Measurements from ENCODE around the gene ELAPOR1. TPM values are rescaled to one million over a fixed set of nuclear protein-coding genes. Genes with fewer than 3 reads are reported as not detected.
A peak's percentile ranks its signal among the peaks of the same experiment; 100 is the strongest.
"Not testable (repeated sequence)": the region's sequence is repeated elsewhere in the genome, so short reads cannot be mapped to it uniquely, and the experiment has no call there.

The ELAPOR1 gene
- total and polyA plus RNA-seq, 4 donors: 4.0 to 9.3 (median 7.9) TPM

- Histone ChIP-seq H3K36me3 (ENCODE audit: control insufficient read depth, insufficient read depth, low read length) (no peaks in the 10 kb centered on the region), H3K27ac (ENCODE audit: low read depth, low read length) (no peak overlapping the region), H3K27me3 (ENCODE audit: control insufficient read depth, insufficient read depth, low read length) (no peaks in the 10 kb centered on the region), H3K4me1 (ENCODE audit: control insufficient read depth, insufficient read depth, low read length) (peaks cover 9% of the 10 kb centered on the region), H3K4me3 (ENCODE audit: low read depth, low read length) (no peak overlapping the region), H3K9me3 (ENCODE audit: control insufficient read depth, insufficient read depth, low read length) (no peaks in the 10 kb centered on the region)
- DNase-seq (ENCODE audit: low read depth in 4 of 6, low spot score in 6 of 6): peak in 2 of 6 donors; percentile 78 to 97
- WGBS (ENCODE audit: insufficient coverage): no CpG with 5 or more reads among the region's 2 CpGs
Observed at GRCh38 chr1:109133815-109134214, 19.9 kb downstream of the ELAPOR1 start.

DNA sequence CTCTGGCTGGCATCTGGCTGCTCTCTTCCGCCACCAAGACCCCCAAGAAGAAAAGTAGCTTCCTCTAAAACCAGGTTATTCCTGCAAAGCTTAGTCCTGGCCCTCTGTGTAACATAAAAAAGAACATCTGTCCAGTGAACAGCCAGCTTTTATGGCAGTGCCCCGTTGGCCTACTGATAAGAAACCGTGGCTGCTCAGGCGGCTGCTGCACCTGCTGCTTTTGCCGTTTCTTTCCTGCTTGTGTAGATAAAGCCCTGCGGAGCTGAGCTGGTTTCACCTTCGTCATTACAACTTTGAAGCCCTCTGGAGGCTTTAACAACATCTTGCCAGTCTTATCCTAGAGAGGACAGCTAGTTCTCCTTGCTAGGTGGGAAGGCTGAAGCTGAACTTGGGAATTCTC lies 20.5 kb downstream of the ELAPOR1 start:
- Histone ChIP-seq H3K4me3 (ENCODE audit: low read depth, low read length) (no peak overlapping the region), H3K4me1 (ENCODE audit: control insufficient read depth, insufficient read depth, low read length) (peaks cover 9% of the 10 kb centered on the region), H3K27ac (ENCODE audit: low read depth, low read length) (no peak overlapping the region), H3K27me3 (ENCODE audit: control insufficient read depth, insufficient read depth, low read length) (no peaks in the 10 kb centered on the region), H3K9me3 (ENCODE audit: control insufficient read depth, insufficient read depth, low read length) (no peaks in the 10 kb centered on the region), H3K36me3 (ENCODE audit: control insufficient read depth, insufficient read depth, low read length) (no peaks in the 10 kb centered on the region)
- peak in 1 of 6 donors; percentile 47 for DNase-seq (ENCODE audit: low read depth in 4 of 6, low spot score in 6 of 6)
- 48% methylated on average over 5 of the region's 7 CpGs for WGBS (ENCODE audit: insufficient coverage)

DNA sequence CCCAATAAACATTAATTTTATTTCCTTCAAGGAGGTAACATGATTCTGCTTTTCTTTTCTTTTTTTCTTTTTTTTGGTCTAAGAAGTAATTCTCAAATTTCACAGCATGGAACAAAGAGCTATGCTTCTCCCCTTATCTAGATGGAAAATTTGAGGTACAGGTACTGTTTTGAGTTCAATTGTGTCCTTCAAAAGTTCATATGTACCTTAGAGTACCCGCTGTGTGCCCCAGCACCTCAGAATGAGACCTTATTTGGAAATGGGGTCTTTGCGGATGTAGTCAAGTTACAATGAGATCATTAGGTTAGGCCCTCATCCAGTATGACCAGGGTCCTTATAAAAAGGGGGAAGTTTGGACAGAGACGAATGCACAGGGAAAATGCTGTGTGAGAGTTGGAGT lies 22.0 kb downstream of the ELAPOR1 start:
- no peaks in the 10 kb centered on the region for H3K9me3 ChIP-seq (ENCODE audit: control insufficient read depth, insufficient read depth, low read length)
- DNase-seq (ENCODE audit: low read depth in 4 of 6, low spot score in 6 of 6): no peak
- peaks cover 9% of the 10 kb centered on the region for H3K4me1 ChIP-seq (ENCODE audit: control insufficient read depth, insufficient read depth, low read length)
- 86% methylated on average over 3 of the region's 3 CpGs for WGBS (ENCODE audit: insufficient coverage)
- H3K27me3 ChIP-seq (ENCODE audit: control insufficient read depth, insufficient read depth, low read length): no peaks in the 10 kb centered on the region
- no peaks in the 10 kb centered on the region for H3K36me3 ChIP-seq (ENCODE audit: control insufficient read depth, insufficient read depth, low read length)
- no peak overlapping the region for H3K27ac ChIP-seq (ENCODE audit: low read depth, low read length)
- no peak overlapping the region for H3K4me3 ChIP-seq (ENCODE audit: low read depth, low read length)

DNA sequence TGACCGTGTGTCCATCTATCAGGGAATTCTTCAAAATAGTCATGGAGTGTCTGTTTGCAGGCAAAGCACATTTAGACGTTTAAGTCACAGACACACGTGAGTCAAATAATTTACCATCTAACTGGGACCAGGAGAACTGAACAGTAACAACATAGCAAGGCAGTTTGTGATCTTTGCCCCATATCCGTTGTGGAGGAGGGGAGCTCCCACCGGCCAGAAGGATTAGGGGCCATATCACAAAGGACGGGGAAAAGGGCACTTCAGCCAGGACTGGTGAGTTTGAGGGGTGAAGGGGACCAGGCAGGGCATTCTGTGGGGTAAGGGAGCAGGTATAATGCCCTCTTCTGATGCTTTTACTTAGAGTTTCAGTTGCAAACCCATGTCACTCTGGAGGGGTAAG lies 22.9 kb downstream of the ELAPOR1 start:
- Histone ChIP-seq H3K36me3 (ENCODE audit: control insufficient read depth, insufficient read depth, low read length) (no peaks in the 10 kb centered on the region), H3K27ac (ENCODE audit: low read depth, low read length) (no peak overlapping the region), H3K9me3 (ENCODE audit: control insufficient read depth, insufficient read depth, low read length) (no peaks in the 10 kb centered on the region), H3K27me3 (ENCODE audit: control insufficient read depth, insufficient read depth, low read length) (no peaks in the 10 kb centered on the region), H3K4me3 (ENCODE audit: low read depth, low read length) (no peak overlapping the region), H3K4me1 (ENCODE audit: control insufficient read depth, insufficient read depth, low read length) (peaks cover 9% of the 10 kb centered on the region)
- no peak for DNase-seq (ENCODE audit: low read depth in 4 of 6, low spot score in 6 of 6)
- WGBS (ENCODE audit: insufficient coverage): 89% methylated on average over 4 of the region's 6 CpGs

GRCh38 chr1:109137958-109138357 lies 24.0 kb downstream of the ELAPOR1 start:
- no peaks in the 10 kb centered on the region for H3K9me3 ChIP-seq (ENCODE audit: control insufficient read depth, insufficient read depth, low read length)
- H3K4me3 ChIP-seq (ENCODE audit: low read depth, low read length): no peak overlapping the region
- DNase-seq (ENCODE audit: low read depth in 4 of 6, low spot score in 6 of 6): no peak
- no peaks in the 10 kb centered on the region for H3K36me3 ChIP-seq (ENCODE audit: control insufficient read depth, insufficient read depth, low read length)
- no peak overlapping the region for H3K27ac ChIP-seq (ENCODE audit: low read depth, low read length)
- peaks cover 9% of the 10 kb centered on the region for H3K4me1 ChIP-seq (ENCODE audit: control insufficient read depth, insufficient read depth, low read length)
- 100% methylated on average over 1 of the region's 3 CpGs for WGBS (ENCODE audit: insufficient coverage)
- no peaks in the 10 kb centered on the region for H3K27me3 ChIP-seq (ENCODE audit: control insufficient read depth, insufficient read depth, low read length)

DNA sequence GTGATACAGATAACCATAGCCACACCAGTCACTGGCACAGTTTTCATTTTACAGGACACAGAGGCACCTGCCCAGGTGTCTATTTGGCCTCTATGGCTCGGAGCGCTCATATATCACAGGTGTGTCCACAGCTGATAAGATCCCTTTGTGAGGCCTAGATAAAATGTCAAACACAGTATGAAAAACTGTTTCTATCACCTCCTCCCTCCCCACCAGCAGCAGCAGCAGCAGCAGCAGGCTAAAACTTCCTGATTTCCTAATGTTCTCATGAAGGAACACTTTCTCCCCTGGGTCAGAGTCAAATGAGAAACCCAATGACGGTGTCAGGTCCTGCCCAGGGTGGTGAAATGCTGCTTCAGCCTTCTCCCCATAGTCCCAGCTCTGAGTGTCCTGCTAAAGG lies 24.4 kb downstream of the ELAPOR1 start:
- no peak for DNase-seq (ENCODE audit: low read depth in 4 of 6, low spot score in 6 of 6)
- H3K36me3 ChIP-seq (ENCODE audit: control insufficient read depth, insufficient read depth, low read length): no peaks in the 10 kb centered on the region
- no peak overlapping the region for H3K4me3 ChIP-seq (ENCODE audit: low read depth, low read length)
- H3K27ac ChIP-seq (ENCODE audit: low read depth, low read length): no peak overlapping the region
- no peaks in the 10 kb centered on the region for H3K9me3 ChIP-seq (ENCODE audit: control insufficient read depth, insufficient read depth, low read length)
- no peaks in the 10 kb centered on the region for H3K27me3 ChIP-seq (ENCODE audit: control insufficient read depth, insufficient read depth, low read length)
- WGBS (ENCODE audit: insufficient coverage): 95% methylated on average over 2 of the region's 3 CpGs
- H3K4me1 ChIP-seq (ENCODE audit: control insufficient read depth, insufficient read depth, low read length): peaks cover 9% of the 10 kb centered on the region

GRCh38 chr1:109140392-109140791 lies 26.5 kb downstream of the ELAPOR1 start:
- 94% methylated on average over 2 of the region's 3 CpGs for WGBS (ENCODE audit: insufficient coverage)
- Histone ChIP-seq H3K27me3 (ENCODE audit: control insufficient read depth, insufficient read depth, low read length) (no peaks in the 10 kb centered on the region), H3K4me1 (ENCODE audit: control insufficient read depth, insufficient read depth, low read length) (no peaks in the 10 kb centered on the region), H3K27ac (ENCODE audit: low read depth, low read length) (no peak overlapping the region), H3K9me3 (ENCODE audit: control insufficient read depth, insufficient read depth, low read length) (no peaks in the 10 kb centered on the region), H3K36me3 (ENCODE audit: control insufficient read depth, insufficient read depth, low read length) (no peaks in the 10 kb centered on the region), H3K4me3 (ENCODE audit: low read depth, low read length) (no peak overlapping the region)
- no peak for DNase-seq (ENCODE audit: low read depth in 4 of 6, low spot score in 6 of 6)

- no peak for DNase-seq (ENCODE audit: low read depth in 4 of 6, low spot score in 6 of 6)
- WGBS (ENCODE audit: insufficient coverage): 91% methylated on average over 3 of the region's 5 CpGs
- Histone ChIP-seq H3K27ac (ENCODE audit: low read depth, low read length) (no peak overlapping the region), H3K36me3 (ENCODE audit: control insufficient read depth, insufficient read depth, low read length) (no peaks in the 10 kb centered on the region), H3K4me3 (ENCODE audit: low read depth, low read length) (no peak overlapping the region), H3K27me3 (ENCODE audit: control insufficient read depth, insufficient read depth, low read length) (no peaks in the 10 kb centered on the region), H3K4me1 (ENCODE audit: control insufficient read depth, insufficient read depth, low read length) (no peaks in the 10 kb centered on the region), H3K9me3 (ENCODE audit: control insufficient read depth, insufficient read depth, low read length) (no peaks in the 10 kb centered on the region)
Observed at GRCh38 chr1:109142260-109142659, 28.3 kb downstream of the ELAPOR1 start.

DNA sequence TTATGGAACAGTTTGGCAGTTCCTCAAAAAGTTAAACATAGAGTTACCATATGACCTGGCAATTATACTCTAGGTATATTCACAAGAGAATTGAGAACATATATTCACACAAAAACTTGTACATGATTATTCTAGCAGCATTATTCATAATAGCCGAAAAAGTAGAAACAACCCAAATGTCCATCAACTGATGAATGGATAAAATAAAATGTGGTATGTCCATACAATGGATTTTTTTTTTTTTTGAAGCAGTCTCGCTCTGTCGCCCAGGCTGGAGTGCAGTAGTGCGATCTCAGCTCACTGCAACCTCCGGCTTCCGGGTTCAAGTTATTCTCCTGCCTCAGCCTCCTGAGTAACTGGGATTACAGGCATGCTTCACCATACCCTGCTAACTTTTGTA lies 28.8 kb downstream of the ELAPOR1 start:
- not testable (repeated sequence) for DNase-seq (ENCODE audit: low read depth in 4 of 6, low spot score in 6 of 6); H3K36me3 ChIP-seq (ENCODE audit: control insufficient read depth, insufficient read depth, low read length); H3K27me3 ChIP-seq (ENCODE audit: control insufficient read depth, insufficient read depth, low read length); H3K4me3 ChIP-seq (ENCODE audit: low read depth, low read length); H3K27ac ChIP-seq (ENCODE audit: low read depth, low read length); H3K9me3 ChIP-seq (ENCODE audit: control insufficient read depth, insufficient read depth, low read length); H3K4me1 ChIP-seq (ENCODE audit: control insufficient read depth, insufficient read depth, low read length)
- WGBS (ENCODE audit: insufficient coverage): 100% methylated on average over 2 of the region's 6 CpGs

- Histone ChIP-seq H3K27ac (ENCODE audit: low read depth, low read length) (no peak overlapping the region), H3K4me1 (ENCODE audit: control insufficient read depth, insufficient read depth, low read length) (peaks cover 10% of the 10 kb centered on the region), H3K27me3 (ENCODE audit: control insufficient read depth, insufficient read depth, low read length) (no peaks in the 10 kb centered on the region), H3K9me3 (ENCODE audit: control insufficient read depth, insufficient read depth, low read length) (no peaks in the 10 kb centered on the region), H3K4me3 (ENCODE audit: low read depth, low read length) (no peak overlapping the region), H3K36me3 (ENCODE audit: control insufficient read depth, insufficient read depth, low read length) (no peaks in the 10 kb centered on the region)
- peak in 2 of 6 donors; percentile 19 to 54 for DNase-seq (ENCODE audit: low read depth in 4 of 6, low spot score in 6 of 6)
- WGBS (ENCODE audit: insufficient coverage): 37% methylated on average over 5 of the region's 10 CpGs
Observed at GRCh38 chr1:109148987-109149561, 35.2 kb downstream of the ELAPOR1 start.

Data from spinal cord (tissue), 10 donors.